Activated T-cell treated with anti-CD3 and anti-CD28 coated beads for 4 hours (primary cell): Measurements from ENCODE around the gene RNF212.
A peak's percentile ranks its signal among the peaks of the same experiment; 100 is the strongest.
"Not testable (repeated sequence)": the region's sequence is repeated elsewhere in the genome, so short reads cannot be mapped to it uniquely, and the experiment has no call there.

ENCODE experiments used
- DNase-seq: peaks from one replicate; pipeline ENCODE4 v3.0.0-alpha.2; 2020

The RNF212 gene

GRCh38 chr4:1113311-1114009, at the start of gene RNF212:
RNF212 (minus strand) TSS chr4:1113564; CDS start chr4:1113464, 100 bp downstream.
- peak; percentile 24 for DNase-seq

GRCh38 chr4:1160351-1160750, 47.0 kb upstream of the RNF212 start:
- DNase-seq, result no peak

- DNase-seq, result no peak
These were observed 42.7 kb upstream of the RNF212 start for GRCh38 chr4:1156069-1156468.

GRCh38 chr4:1155314-1155713, 42.0 kb upstream of the RNF212 start:
- no peak for DNase-seq

GRCh38 chr4:1154523-1155182, 41.3 kb upstream of the RNF212 start:
- DNase-seq, result no peak

GRCh38 chr4:1154126-1154522, 40.8 kb upstream of the RNF212 start:
- DNase-seq, result no peak

GRCh38 chr4:1153567-1154090, 40.3 kb upstream of the RNF212 start:
- no peak for DNase-seq

- DNase-seq, result no peak
These were observed 38.9 kb upstream of the RNF212 start for GRCh38 chr4:1152290-1152689.

- DNase-seq, result no peak
These were observed 38.2 kb upstream of the RNF212 start for GRCh38 chr4:1151541-1151940.

- DNase-seq, result no peak
These were observed 37.5 kb upstream of the RNF212 start for GRCh38 chr4:1150875-1151274.

- DNase-seq, result no peak
These were observed 26.5 kb upstream of the RNF212 start for GRCh38 chr4:1139860-1140259.

GRCh38 chr4:1137850-1138249, 24.5 kb upstream of the RNF212 start:
- no peak for DNase-seq

- DNase-seq, result no peak
These were observed 23.9 kb upstream of the RNF212 start for GRCh38 chr4:1137063-1137776.

- DNase-seq, result no peak
These were observed 22.7 kb upstream of the RNF212 start for GRCh38 chr4:1136048-1136447.

- no peak for DNase-seq
These were observed 19.7 kb upstream of the RNF212 start for GRCh38 chr4:1133033-1133432.

- DNase-seq, result peak; percentile 75
These were observed 17.2 kb upstream of the RNF212 start for GRCh38 chr4:1130316-1131186.

GRCh38 chr4:1126506-1126905, 13.1 kb upstream of the RNF212 start:
- DNase-seq, result no peak

- not testable (repeated sequence) for DNase-seq
These were observed 12.1 kb upstream of the RNF212 start for GRCh38 chr4:1125466-1125865.

GRCh38 chr4:1124818-1125217, 11.5 kb upstream of the RNF212 start:
- no peak for DNase-seq

- DNase-seq, result no peak
These were observed 9.1 kb upstream of the RNF212 start for GRCh38 chr4:1122505-1122904.

- no peak for DNase-seq
These were observed 3.5 kb upstream of the RNF212 start for GRCh38 chr4:1116838-1117237.

- no peak for DNase-seq
These were observed 2.3 kb upstream of the RNF212 start for GRCh38 chr4:1115528-1116293.
